GM21737 (cell line): ENCODE results near the gene GPC1.
"Not testable (repeated sequence)": the region's sequence is repeated elsewhere in the genome, so short reads cannot be mapped to it uniquely, and the experiment has no call there.

Experiments used
- ATAC-seq: cut with Tn5 transposase; IDR thresholded peaks from one replicate; pipeline ENCODE4 v1.9.1; 2021; ENCODE audit warnings: mild to moderate bottlenecking, moderate library complexity; ENCODE audit not compliant: unreplicated experiment

Gene GPC1, protein sequence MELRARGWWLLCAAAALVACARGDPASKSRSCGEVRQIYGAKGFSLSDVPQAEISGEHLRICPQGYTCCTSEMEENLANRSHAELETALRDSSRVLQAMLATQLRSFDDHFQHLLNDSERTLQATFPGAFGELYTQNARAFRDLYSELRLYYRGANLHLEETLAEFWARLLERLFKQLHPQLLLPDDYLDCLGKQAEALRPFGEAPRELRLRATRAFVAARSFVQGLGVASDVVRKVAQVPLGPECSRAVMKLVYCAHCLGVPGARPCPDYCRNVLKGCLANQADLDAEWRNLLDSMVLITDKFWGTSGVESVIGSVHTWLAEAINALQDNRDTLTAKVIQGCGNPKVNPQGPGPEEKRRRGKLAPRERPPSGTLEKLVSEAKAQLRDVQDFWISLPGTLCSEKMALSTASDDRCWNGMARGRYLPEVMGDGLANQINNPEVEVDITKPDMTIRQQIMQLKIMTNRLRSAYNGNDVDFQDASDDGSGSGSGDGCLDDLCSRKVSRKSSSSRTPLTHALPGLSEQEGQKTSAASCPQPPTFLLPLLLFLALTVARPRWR

DNA sequence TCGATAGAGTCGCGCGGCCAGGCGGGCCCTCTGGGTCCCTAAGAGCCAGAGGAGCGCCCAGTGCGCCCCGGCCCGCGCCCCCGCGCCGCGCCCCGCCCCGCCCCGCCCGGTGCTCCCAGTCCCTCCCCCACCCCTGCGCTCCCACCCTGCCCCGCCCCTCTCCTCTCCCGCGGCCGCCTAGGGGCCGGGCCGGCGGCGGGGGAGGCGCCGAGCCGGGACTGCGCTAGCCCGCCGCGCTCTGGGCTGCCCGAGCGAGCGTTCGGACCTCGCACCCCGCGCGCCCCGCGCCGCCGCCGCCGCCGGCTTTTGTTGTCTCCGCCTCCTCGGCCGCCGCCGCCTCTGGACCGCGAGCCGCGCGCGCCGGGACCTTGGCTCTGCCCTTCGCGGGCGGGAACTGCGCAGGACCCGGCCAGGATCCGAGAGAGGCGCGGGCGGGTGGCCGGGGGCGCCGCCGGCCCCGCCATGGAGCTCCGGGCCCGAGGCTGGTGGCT, at the start of gene GPC1:
GPC1 (plus strand) TSS at position 207 of the 491 bp plus-strand sequence; CDS start at position 463, 256 bp downstream.
- peak; percentile 47 for ATAC-seq

DNA sequence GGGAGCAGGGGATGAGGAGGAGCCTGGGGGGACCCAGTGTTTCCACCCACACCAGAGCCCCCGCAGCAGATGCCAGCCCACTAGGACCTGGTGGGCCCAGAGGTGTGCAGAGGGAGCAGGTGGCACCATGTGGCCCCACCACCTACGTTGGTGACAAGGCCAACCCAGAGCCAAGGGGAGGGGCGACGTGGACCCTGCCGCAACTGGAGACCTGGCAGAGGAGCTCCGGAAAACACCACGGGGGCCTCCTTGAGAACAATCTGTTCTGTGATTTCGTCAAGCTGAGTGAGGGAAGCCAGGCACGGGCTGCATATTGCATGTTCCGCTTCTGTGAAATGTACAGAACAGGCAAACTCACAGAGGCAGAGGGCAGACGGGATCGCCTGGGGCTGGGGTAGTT, 49.1 kb upstream of the GPC1 start:
- ATAC-seq: no peak

DNA sequence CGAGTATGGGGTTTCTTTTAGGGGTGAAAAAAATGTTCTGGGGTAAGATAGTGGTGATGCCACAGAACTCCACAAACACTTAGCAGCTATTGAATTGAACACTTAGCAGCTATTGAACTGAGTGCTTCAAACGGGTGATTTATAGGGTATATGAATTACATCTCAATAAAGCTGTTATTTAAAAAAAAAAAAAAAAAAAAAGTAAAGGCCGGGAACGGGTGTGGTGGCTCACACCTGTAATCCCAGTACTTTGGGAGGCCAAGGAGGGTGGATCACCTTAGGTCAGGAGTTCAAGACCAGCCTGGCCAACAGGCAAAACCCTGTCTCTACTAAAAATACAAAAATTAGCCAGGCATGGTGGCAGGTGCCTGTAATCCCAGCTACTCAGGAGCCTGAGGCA, 48.7 kb upstream of the GPC1 start:
- ATAC-seq: not testable (repeated sequence)

DNA sequence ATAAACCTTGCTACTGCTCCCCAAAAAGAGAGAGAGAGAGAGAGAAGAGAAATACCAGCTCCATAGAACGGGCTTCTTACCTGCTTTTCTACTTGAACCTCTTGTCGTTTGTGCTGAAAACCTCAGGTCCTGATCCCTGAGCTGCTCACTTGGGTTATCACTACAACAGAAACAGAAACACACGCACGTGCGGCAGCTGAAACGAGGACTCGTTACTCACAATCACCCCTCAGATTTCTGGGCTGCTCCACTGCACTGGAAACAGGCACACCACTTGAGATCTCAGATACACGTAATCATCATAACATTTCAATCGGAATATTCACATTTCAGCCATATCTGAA, 48.2 kb upstream of the GPC1 start:
- ATAC-seq: no peak

DNA sequence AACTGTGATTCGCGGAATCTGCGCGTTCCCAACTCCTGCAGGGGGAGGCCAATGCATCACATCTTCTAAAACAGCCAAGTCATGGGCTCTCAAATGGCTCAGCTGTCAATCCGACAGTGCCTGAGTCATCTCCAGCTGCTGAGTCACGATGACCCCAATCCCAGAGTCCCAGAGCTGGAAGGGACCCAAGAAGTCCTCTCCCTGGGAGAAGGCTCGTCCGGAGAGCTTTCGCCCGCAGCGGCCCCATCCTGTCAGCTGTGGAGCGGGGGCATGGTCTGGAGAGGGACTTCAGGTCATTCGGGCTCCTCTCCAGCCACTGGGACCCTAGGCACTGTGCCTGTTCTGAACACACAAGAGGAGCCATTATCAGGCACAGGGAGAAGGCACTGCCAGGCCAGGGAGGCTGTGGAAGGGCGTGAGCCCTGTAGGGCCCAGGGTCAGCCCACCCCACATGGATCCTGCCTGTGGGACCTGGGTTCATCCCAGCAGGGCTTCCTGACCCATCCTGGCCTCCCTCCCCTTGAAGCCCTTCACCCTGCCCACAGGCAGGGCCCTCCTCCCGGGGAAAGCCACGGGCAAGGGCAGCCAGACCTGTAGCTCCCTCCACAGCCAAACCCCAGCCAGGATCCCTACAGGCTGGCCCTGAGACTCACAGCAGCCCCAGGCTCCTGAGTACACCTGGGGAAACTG, 47.6 kb upstream of the GPC1 start:
- ATAC-seq: no peak

DNA sequence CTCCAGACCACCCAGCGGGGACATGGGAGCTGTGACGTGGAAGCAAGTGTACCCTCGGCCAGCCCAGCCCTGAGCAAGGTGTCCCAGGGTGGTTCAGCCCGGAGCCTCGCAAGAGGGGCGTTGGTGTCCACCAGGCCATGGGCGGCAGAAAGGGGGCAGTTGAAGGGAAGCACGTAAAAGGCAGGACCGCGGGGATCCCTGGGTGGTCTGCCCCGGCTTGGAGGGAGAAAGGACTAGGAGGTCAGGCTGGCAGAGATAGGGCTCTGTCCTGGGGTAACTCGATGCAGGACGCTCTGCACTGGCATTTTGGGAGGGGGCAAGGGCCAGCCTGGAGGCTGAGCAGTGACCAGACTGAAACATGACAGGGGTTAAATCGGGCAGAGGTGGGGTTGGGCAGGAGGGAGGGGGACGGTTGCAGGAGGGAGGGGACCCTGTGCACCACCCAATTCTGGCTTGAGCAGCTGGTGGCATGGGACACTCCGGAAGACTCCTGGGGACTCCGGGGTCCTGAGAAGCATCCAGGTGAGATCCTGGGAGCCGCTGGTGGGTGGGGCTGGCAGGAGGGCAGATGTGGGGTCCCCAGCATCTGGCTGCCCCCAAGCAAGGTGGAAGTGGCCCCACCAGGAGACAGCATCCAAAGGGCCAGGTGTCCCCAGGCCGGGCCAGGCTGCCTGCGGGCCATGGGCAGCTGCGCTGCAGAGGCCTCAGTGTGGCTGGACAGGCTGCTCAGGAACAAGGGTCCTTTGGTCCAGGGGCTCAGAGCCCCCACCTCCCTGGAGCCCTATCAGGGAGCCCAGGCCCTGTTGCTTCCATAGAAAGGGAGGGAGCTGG, 46.8 kb upstream of the GPC1 start:
- no peak for ATAC-seq

DNA sequence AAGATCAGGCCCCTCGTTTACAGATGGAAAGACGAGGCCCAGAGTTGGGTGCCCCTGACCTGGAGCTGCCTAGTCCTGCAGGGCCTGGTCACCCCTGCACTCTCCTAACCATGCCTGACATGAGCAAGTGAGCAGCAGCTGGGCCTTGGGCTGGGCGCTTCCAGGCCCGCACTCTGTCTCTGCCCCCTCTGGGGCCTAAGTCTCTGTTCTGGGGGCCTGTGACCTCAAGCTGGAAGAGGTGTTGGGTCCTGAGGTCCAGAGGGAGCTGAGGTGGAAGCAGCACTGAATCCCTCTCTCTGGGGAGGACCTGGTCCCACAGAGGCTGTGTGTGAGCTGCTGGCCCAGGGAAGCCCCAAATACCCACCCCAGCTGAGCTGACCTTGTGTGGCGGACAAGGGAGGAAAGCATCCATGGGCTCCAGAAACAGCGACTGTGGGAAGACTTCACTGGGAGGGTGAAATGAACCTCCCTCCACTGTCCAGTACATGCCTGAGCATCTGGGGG, 46.1 kb upstream of the GPC1 start:
- no peak for ATAC-seq

DNA sequence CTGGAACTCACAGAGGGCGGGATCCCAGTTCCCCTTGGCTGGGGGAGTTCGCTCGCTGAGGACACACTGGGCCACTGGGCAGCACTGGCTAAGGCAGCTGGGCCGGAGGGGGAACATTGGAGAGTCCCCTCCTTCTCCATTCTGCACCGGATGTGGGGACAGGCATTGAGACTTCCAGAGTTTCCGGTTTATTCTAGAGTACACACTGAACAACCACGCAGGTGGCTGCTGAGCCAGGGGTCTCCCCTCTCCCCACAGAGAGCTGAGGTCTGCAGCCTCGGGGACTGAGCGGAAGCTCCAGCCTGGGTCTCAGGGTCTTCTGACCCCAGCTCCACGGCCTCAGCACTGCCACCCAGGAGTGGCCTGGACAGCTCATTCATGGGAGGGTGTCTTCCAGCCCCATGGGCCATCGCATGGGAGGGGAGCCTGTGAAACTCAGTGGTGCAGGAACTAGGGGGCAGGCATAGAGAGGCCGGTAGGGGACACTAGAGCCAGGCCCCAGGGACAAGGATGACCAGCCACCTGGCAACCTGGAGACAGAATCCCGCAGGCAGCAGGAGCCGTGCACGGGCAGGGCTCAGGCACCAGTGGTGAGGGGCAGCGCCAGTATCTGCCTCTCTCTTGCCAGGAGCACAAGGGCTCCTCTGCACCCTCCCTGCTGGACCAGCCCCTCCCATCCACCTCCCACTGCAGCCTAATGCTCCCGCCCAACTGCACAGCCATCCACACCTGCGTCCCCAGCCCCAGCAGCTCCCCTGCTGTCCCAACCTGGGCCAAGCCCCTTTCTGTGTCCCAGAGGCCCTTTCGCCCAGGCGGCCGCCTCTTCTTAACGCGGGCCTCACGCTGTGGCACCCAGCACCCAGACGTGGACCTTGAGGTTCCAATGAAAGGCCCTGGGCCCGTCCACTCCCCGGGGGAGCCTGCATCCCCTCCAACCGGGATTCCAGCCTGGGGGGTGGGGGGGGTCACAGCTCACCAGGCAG, 45.1 kb upstream of the GPC1 start:
- no peak for ATAC-seq

DNA sequence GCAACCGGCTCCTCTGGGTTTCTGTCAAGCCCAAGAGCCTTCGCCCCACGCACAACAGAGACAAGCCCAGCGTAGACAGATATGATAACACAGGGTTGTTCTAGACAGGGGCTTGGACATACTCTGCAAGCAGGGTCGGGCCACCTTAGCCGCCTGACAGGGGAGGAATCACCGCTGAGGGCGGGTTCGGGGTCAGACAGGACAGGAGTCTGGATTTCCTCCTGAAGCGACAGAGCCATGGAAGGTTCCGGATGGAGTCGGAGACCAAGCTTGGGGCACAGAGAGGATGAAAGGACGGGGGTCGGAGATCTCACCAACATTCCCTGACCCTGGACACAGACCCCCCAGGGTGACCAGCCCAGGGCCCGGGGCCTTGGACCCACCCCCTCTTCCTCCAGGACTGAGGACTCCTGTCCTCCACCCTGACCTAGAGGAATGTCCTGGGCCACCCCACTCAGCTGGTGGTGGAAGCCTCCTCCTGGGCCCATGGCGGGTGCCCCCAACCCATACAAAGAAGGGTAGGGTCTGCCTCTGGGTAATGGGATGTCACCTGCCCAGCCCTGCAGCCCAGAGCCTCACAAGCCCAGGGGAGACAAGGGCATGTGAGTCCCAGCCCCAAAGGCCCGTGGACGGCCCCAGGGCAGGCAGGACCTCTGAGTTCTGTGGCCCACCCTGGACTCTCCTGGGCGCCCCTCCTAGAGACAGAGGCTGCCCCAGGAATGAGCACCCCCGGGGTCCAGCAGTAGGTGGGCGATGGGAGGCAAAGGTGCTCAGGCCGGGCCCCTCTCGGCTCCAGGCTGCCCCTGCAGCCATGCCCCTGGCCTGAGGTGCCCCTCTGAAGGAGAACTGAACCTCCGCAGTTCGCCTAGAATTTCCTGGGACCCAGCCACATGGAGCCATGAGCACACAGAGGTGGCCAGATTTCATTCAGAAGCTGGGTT, 44.1 kb upstream of the GPC1 start:
- no peak for ATAC-seq

DNA sequence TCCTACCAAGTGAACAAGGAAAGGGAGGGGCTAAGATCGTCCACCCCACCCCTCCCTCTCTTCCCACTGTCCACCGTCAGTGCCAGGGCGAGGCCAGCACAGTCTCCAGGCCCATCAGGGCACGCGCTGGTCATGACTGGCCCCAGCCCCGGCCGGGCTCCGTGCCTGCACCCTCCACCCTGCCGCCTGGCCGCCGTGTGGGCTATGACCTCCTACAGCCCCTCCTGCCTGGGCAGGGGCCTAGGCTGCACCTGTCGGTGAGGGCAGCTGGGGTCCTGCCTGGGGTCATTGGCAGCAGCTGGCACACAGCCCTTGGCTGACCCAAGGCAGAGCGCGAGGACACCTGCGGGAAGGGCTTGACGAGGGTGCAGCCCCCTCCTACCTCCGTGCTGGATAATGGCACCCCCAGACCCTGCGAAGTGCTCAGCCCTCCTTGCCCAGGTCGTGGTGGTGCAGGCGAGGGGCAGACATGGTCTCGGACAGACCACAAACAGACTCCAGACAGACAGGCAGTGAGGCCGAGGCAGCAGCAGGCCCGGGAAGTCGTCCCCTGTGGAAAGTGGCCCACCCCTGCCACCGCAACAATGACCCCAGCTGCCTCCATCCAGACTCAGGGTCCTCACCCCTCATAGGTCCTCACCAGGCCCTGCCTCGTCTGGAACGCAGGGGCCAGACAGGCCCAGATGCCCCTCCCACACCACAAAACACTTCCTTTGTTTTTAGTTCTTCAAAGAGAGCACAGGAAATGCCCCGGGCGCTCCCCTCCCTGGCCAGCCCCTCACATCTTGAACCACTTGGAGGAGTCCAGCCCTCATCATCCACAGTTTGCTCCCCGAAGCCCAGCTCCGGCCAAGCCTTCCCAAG, 43.1 kb upstream of the GPC1 start:
- ATAC-seq: no peak

DNA sequence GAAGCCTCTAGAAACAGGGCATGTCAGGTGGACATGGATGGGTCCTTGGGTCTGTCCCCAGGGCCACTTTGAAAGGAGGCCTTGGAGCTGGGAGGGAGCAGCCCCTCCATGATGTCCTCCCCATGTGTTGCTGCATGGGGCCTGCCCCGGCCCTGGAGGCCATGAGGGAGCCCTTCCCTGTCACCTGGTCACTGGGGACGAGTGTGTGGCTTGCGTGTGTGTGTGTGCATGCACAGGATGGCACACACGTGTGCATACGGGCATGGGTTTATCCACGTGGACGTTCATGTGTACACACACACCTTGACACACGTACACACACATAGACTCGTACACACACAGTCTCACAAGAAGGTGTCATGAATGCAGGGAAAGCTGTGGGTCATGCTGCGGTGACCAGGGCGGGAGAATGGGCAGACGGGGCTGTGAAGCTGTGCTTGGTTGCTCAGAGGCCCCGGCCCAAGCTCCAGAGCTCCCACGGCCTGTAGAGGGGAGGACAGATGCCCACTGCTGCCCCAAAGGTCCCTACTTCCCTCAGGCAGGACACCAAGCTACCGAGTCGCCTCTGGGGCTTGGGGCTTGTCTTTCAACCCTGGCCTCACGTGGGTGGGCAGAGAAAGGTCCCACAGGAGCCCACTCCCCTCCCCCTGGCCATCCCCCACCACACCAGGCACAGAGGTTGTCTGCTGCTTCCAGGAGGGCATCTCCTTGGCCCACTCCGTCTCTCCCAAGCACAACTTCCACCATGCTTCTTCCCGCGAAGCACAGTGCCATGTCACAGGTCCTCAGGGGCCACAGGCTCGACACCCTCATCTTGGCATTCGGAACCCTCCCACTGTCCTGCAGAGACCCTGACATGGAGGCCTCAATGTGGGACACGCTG, 42.3 kb upstream of the GPC1 start:
- ATAC-seq: no peak

DNA sequence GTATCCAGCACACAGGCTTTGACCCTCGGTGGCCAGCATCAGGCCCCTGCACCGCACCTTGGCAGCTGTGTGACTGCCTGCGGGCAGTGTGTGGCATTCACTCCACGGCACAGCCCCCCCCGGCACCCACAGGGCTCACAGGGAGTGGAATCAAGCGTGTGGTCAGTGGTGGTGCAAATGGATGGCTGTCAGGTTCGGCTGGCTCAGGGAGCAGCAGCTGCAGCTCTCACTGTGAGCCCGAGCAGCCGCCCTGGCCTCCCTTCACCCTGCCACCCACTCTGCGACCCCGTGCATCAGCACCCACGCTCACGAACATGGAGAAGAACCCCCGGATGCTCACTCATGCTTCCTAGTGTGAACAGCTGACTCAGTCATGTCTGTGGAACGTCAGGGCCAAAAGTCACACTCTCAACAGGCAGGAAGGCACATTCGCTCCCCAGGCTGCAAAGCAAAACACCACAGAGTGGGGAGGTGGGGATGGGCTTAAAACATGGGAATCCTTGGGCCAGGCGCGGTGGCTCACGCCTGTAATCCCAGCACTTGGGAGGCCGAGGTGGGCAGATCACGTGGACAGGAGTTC, 41.5 kb upstream of the GPC1 start:
- ATAC-seq: no peak

DNA sequence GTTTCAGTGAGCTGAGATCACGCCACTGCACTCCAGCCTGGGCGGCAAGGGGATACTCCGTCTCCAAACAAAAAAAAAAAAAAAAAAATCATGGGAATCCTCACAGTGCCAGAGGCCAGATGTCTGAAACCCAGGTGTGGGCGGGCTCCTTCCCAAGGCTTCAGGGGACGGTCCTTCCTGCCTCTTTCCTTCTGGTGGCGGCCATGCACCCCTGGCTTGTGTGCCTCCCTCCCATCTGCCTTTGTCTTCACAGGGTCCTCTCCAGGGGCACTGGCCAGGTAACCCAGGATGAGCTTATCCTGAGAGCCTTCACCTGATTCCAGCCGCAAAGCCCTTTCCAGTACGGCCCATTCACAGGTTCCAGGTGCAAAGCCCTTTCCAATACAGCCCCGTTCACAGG, 40.9 kb upstream of the GPC1 start:
- ATAC-seq: no peak

DNA sequence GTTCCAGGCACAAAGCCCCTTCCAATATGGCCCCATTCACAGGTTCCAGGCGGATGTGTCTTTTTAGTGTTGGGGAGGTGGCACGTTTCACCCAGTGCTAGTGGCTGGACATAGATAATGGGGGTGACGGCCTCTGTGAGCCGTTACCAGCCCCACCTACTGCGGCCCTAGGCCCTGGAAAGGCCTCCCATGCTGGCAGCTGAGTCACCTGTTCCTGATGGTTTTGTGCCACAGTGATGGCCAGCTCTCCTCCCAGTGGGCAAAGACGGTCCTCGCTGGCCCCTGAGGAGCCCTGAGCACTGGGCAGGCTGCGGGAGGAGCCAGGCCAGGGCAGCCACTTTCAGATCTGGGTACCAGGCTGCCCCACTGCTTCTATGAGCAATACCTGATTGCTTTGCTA, 40.0 kb upstream of the GPC1 start:
- ATAC-seq: no peak

DNA sequence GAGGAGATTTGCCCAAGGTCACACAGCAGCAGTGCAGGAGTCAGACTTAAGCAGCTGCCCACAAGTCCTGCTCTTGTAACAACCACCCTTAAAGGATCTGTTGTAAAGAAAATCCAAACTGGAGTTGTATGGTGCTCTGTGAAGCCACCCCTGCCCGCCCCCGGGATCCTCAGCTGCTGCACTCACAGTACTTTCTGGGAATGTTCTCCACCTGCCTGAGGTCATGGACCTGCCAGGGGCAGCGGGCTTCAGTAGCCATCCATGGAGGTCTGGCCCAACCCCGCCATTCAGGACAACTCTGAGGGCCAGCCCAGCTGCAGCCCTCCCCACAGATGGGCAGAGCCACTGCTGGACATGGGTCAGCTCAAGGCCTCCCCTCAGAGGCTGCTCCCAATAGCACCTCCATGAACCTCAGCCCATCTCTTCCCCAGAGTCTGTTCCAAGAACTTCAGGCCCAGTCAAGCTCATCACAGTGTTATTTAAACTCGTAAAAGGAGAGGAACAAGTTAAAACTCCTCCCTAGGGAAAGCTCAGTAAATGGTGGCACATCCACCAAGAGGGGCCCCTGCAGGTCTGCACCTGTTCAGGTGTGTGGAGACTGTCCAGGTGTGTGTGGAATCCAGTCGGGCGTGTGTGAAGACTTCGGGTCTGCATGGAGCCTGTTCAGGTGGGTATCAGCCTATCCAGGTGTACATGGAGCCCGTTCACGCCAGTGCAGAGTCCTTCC, 39.4 kb upstream of the GPC1 start:
- ATAC-seq: no peak
